Activated naive CD4-positive, alpha-beta T cell treated with anti-CD3 and anti-CD28 coated beads, Interleukin-2, amount 50 U/mL, for 16 hours (primary cell): ENCODE results near the gene CHI3L2.

Experiments
- DNase-seq: peaks from one replicate; pipeline ENCODE4 v3.0.0-alpha.2; 2020

Gene CHI3L2

GRCh38 chr1:111256988-111257658 is 29.6 kb downstream of the CHI3L2 start:
- no peak for DNase-seq

- no peak for DNase-seq
Observed at GRCh38 chr1:111267801-111268508, 40.4 kb downstream of the CHI3L2 start.

- no peak for DNase-seq
Observed at GRCh38 chr1:111269825-111270406, 42.4 kb downstream of the CHI3L2 start.

- peak; percentile 17 for DNase-seq
Observed at GRCh38 chr1:111270771-111271463, 43.4 kb downstream of the CHI3L2 start.

GRCh38 chr1:111271464-111271801 is 43.9 kb downstream of the CHI3L2 start:
- no peak for DNase-seq

- no peak for DNase-seq
Observed at GRCh38 chr1:111272081-111272480, 44.6 kb downstream of the CHI3L2 start.

- no peak for DNase-seq
Observed at GRCh38 chr1:111274653-111275052, 47.1 kb downstream of the CHI3L2 start.

- no peak for DNase-seq
Observed at GRCh38 chr1:111275079-111275478, 47.6 kb downstream of the CHI3L2 start.

- DNase-seq, result no peak
Observed at GRCh38 chr1:111275780-111276433, 48.4 kb downstream of the CHI3L2 start.

- DNase-seq, result no peak
Observed at GRCh38 chr1:111279144-111279543, 51.6 kb downstream of the CHI3L2 start.

- no peak for DNase-seq
Observed at GRCh38 chr1:111280267-111280666, 52.8 kb downstream of the CHI3L2 start.

- no peak for DNase-seq
Observed at GRCh38 chr1:111281411-111281810, 53.9 kb downstream of the CHI3L2 start.

- DNase-seq, result no peak
Observed at GRCh38 chr1:111283838-111284237, 56.3 kb downstream of the CHI3L2 start.

GRCh38 chr1:111285879-111286278 is 58.4 kb downstream of the CHI3L2 start:
- DNase-seq, result no peak

GRCh38 chr1:111286912-111287311 is 59.4 kb downstream of the CHI3L2 start:
- no peak for DNase-seq

GRCh38 chr1:111289371-111289770 is 61.9 kb downstream of the CHI3L2 start:
- DNase-seq, result no peak

- DNase-seq, result no peak
Observed at GRCh38 chr1:111290104-111290503, 62.6 kb downstream of the CHI3L2 start.

GRCh38 chr1:111290630-111291029 is 63.1 kb downstream of the CHI3L2 start, which contains the start of gene CHIA:
Gene CHIA, plus strand, starts transcription at chr1:111290851. Its CDS starts 19,617 bp downstream, at chr1:111310468.
- no peak for DNase-seq
